ENCODE data around the gene CEP41.

DNA sequence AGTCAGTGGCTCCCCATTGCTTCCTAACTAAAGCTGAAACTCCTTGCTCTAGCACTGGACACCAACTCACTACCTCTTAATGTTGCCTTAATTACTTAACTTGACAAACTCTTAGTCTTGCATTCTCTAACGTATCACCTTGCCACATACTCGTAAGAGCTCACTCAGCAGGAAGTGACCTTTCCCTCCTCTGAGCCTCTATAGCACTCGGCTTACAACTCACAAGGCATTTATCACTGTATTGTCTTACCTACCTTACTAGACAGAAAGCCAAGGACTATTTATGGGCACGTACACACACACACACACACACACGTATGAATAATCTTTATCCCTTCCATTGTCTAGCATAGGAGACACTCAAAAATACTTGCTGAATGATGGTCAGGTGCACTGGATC, 21.2 kb downstream of the CEP41 start:
- TF ChIP-seq ESRRG (CRISPR knock-in tag; IDR thresholded peaks at IDR 0.05) = no peak
- TF ChIP-seq RARB (CRISPR knock-in tag; IDR thresholded peaks at IDR 0.05) = no peak
- no peak for TF ChIP-seq GLIS3 (CRISPR knock-in tag; IDR thresholded peaks at IDR 0.05)
- no peak for TF ChIP-seq TOX (CRISPR knock-in tag; IDR thresholded peaks at IDR 0.05; ENCODE audit: borderline replicate concordance)
- no peak for TF ChIP-seq ZFP30 (CRISPR knock-in tag; IDR thresholded peaks at IDR 0.05)
- TF ChIP-seq, protein P1, sequence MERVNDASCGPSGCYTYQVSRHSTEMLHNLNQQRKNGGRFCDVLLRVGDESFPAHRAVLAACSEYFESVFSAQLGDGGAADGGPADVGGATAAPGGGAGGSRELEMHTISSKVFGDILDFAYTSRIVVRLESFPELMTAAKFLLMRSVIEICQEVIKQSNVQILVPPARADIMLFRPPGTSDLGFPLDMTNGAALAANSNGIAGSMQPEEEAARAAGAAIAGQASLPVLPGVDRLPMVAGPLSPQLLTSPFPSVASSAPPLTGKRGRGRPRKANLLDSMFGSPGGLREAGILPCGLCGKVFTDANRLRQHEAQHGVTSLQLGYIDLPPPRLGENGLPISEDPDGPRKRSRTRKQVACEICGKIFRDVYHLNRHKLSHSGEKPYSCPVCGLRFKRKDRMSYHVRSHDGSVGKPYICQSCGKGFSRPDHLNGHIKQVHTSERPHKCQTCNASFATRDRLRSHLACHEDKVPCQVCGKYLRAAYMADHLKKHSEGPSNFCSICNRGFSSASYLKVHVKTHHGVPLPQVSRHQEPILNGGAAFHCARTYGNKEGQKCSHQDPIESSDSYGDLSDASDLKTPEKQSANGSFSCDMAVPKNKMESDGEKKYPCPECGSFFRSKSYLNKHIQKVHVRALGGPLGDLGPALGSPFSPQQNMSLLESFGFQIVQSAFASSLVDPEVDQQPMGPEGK (CRISPR knock-in tag; IDR thresholded peaks at IDR 0.05; ENCODE audit: borderline replicate concordance) = no peak
- TF ChIP-seq, protein P2, sequence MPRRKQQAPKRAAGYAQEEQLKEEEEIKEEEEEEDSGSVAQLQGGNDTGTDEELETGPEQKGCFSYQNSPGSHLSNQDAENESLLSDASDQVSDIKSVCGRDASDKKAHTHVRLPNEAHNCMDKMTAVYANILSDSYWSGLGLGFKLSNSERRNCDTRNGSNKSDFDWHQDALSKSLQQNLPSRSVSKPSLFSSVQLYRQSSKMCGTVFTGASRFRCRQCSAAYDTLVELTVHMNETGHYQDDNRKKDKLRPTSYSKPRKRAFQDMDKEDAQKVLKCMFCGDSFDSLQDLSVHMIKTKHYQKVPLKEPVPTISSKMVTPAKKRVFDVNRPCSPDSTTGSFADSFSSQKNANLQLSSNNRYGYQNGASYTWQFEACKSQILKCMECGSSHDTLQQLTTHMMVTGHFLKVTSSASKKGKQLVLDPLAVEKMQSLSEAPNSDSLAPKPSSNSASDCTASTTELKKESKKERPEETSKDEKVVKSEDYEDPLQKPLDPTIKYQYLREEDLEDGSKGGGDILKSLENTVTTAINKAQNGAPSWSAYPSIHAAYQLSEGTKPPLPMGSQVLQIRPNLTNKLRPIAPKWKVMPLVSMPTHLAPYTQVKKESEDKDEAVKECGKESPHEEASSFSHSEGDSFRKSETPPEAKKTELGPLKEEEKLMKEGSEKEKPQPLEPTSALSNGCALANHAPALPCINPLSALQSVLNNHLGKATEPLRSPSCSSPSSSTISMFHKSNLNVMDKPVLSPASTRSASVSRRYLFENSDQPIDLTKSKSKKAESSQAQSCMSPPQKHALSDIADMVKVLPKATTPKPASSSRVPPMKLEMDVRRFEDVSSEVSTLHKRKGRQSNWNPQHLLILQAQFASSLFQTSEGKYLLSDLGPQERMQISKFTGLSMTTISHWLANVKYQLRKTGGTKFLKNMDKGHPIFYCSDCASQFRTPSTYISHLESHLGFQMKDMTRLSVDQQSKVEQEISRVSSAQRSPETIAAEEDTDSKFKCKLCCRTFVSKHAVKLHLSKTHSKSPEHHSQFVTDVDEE (CRISPR knock-in tag; IDR thresholded peaks at IDR 0.05) = no peak
- TF ChIP-seq ZNF8 (CRISPR knock-in tag; IDR thresholded peaks at IDR 0.05) = no peak
- TF ChIP-seq PPARA (CRISPR knock-in tag; IDR thresholded peaks at IDR 0.05; ENCODE audit: borderline replicate concordance) = no peak
- TF ChIP-seq ZFP3 (CRISPR knock-in tag; IDR thresholded peaks at IDR 0.05) = no peak

Measured in SK-N-SH treated with all-trans-retinoic acid at 6 μM for 48 hours (cell line).